ENCODE measurements around the gene LITAFD.
"Not testable (repeated sequence)": the region's sequence is repeated elsewhere in the genome, so short reads cannot be mapped to it uniquely, and the experiment has no call there.

The LITAFD gene

GRCh38 chr16:8855972-8856371 is 26.2 kb upstream of the LITAFD start:
- no peak for DNase-seq (ENCODE audit: low read depth, low spot score)

- DNase-seq (ENCODE audit: low read depth, low spot score) = no peak
Measured at GRCh38 chr16:8858994-8859912, 22.9 kb upstream of the LITAFD start.

- no peak for DNase-seq (ENCODE audit: low read depth, low spot score)
Measured at GRCh38 chr16:8859913-8860881, 22.0 kb upstream of the LITAFD start.

GRCh38 chr16:8861563-8862308 is 20.4 kb upstream of the LITAFD start:
- no peak for DNase-seq (ENCODE audit: low read depth, low spot score)

GRCh38 chr16:8862309-8863130 is 19.6 kb upstream of the LITAFD start:
- DNase-seq (ENCODE audit: low read depth, low spot score) = no peak

GRCh38 chr16:8863594-8864424 is 18.3 kb upstream of the LITAFD start:
- DNase-seq (ENCODE audit: low read depth, low spot score) = no peak

- no peak for DNase-seq (ENCODE audit: low read depth, low spot score)
Measured at GRCh38 chr16:8864480-8865110, 17.6 kb upstream of the LITAFD start.

GRCh38 chr16:8865145-8865882 is 16.8 kb upstream of the LITAFD start:
- no peak for DNase-seq (ENCODE audit: low read depth, low spot score)

- DNase-seq (ENCODE audit: low read depth, low spot score) = no peak
Measured at GRCh38 chr16:8866118-8866883, 15.8 kb upstream of the LITAFD start.

- no peak for DNase-seq (ENCODE audit: low read depth, low spot score)
Measured at GRCh38 chr16:8866884-8867215, 15.3 kb upstream of the LITAFD start.

- no peak for DNase-seq (ENCODE audit: low read depth, low spot score)
Measured at GRCh38 chr16:8867216-8867931, 14.8 kb upstream of the LITAFD start.

GRCh38 chr16:8867932-8868415 is 14.2 kb upstream of the LITAFD start:
- DNase-seq (ENCODE audit: low read depth, low spot score) = no peak

- no peak for DNase-seq (ENCODE audit: low read depth, low spot score)
Measured at GRCh38 chr16:8868416-8869211, 13.5 kb upstream of the LITAFD start, which contains the start of gene CARHSP1. TSS of gene CARHSP1 (minus strand) at chr16:8869006. CDS start at chr16:8859328, 9,678 bp downstream.

GRCh38 chr16:8869212-8869987 is 12.8 kb upstream of the LITAFD start:
- DNase-seq (ENCODE audit: low read depth, low spot score) = no peak

GRCh38 chr16:8869988-8870241 is 12.2 kb upstream of the LITAFD start:
- not testable (repeated sequence) for DNase-seq (ENCODE audit: low read depth, low spot score)

GRCh38 chr16:8872071-8872470 is 10.1 kb upstream of the LITAFD start:
- no peak for DNase-seq (ENCODE audit: low read depth, low spot score)
